Uterus (tissue), 2 donors: ENCODE data around the gene DLG5.

Source experiments
- POLR2A ChIP-seq, 2 donors: fragments of 450-650 bp; IDR thresholded peaks; one replicate each; pipeline ENCODE4 v1.6.1; 2016; ENCODE audit warnings: antibody characterized with exemption in 2 of 2, mild to moderate bottlenecking in 1 of 2, moderate library complexity in 1 of 2
- TF ChIP-seq, protein P1 (sequence below), 4 experiments: fragments of 200-600 bp in 2 of 4; fragments of 450-650 bp in 2 of 4; sonication (generic) in 2 of 4; IDR thresholded peaks; one replicate each; pipeline ENCODE4 v1.5.1; 2016 to 2019; ENCODE audit warnings: antibody characterized with exemption in 4 of 4, mild to moderate bottlenecking in 2 of 4, moderate library complexity in 1 of 4

GRCh38 chr10:77902159-77902558 is 24.4 kb downstream of the DLG5 start:
- TF ChIP-seq, protein P1, sequence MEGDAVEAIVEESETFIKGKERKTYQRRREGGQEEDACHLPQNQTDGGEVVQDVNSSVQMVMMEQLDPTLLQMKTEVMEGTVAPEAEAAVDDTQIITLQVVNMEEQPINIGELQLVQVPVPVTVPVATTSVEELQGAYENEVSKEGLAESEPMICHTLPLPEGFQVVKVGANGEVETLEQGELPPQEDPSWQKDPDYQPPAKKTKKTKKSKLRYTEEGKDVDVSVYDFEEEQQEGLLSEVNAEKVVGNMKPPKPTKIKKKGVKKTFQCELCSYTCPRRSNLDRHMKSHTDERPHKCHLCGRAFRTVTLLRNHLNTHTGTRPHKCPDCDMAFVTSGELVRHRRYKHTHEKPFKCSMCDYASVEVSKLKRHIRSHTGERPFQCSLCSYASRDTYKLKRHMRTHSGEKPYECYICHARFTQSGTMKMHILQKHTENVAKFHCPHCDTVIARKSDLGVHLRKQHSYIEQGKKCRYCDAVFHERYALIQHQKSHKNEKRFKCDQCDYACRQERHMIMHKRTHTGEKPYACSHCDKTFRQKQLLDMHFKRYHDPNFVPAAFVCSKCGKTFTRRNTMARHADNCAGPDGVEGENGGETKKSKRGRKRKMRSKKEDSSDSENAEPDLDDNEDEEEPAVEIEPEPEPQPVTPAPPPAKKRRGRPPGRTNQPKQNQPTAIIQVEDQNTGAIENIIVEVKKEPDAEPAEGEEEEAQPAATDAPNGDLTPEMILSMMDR (IDR thresholded peaks at IDR 0.05) = no peak
- TF ChIP-seq POLR2A (IDR thresholded peaks at IDR 0.05) = no peak
